ENCODE measurements around the gene F10. TPM values are rescaled to one million over a fixed set of nuclear protein-coding genes. Genes with fewer than 3 reads are reported as not detected.

Gene F10
- total and polyA plus RNA-seq, 5 donors: 29.8 to 44.9 (median 37.1) TPM

DNA sequence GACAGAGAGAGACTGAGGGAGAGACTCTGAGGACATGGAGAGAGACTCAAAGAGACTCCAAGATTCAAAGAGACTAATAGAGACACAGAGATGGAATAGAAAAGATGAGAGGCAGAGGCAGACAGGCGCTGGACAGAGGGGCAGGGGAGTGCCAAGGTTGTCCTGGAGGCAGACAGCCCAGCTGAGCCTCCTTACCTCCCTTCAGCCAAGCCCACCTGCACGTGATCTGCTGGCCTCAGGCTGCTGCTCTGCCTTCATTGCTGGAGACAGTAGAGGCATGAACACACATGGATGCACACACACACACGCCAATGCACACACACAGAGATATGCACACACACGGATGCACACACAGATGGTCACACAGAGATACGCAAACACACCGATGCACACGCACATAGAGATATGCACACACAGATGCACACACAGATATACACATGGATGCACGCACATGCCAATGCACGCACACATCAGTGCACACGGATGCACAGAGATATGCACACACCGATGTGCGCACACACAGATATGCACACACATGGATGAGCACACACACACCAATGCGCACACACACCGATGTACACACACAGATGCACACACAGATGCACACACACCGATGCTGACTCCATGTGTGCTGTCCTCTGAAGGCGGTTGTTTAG lies 3.3 kb upstream of the F10 start:
- no peak for ATAC-seq

DNA sequence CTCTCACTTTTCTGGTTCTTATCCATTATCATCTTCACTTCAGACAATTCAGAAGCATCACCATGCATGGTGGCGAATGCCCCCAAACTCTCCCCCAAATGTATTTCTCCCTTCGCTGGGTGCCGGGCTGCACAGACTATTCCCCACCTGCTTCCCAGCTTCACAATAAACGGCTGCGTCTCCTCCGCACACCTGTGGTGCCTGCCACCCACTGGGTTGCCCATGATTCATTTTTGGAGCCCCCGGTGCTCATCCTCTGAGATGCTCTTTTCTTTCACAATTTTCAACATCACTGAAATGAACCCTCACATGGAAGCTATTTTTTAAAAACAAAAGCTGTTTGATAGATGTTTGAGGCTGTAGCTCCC lies 2.8 kb upstream of the F10 start:
- H3K27ac ChIP-seq (ENCODE audit: low read length): no peak overlapping the region
- H3K4me3 ChIP-seq (ENCODE audit: low read length): no peak overlapping the region
- 92% methylated on average over 7 of the region's 7 CpGs for WGBS
- no peaks in the 10 kb centered on the region for H3K4me1 ChIP-seq (ENCODE audit: control insufficient read depth, insufficient read depth, low read length)
- no peaks in the 10 kb centered on the region for H3K9me3 ChIP-seq (ENCODE audit: control insufficient read depth, low read length)
- intact Hi-C loops (cut with DNase I): no loop called here
- DNase-seq: no peak
- H3K27me3 ChIP-seq (ENCODE audit: control insufficient read depth, insufficient read depth): no peaks in the 10 kb centered on the region
- no peak for ATAC-seq

More for the DNA sequence above, 3.3 kb upstream of the F10 start:
- Histone ChIP-seq H3K4me3 (ENCODE audit: low read length) (no peak overlapping the region), H3K4me1 (ENCODE audit: control insufficient read depth, insufficient read depth, low read length) (no peaks in the 10 kb centered on the region), H3K27me3 (ENCODE audit: control insufficient read depth, insufficient read depth) (no peaks in the 10 kb centered on the region), H3K27ac (ENCODE audit: low read length) (no peak overlapping the region), H3K9me3 (ENCODE audit: control insufficient read depth, low read length) (no peaks in the 10 kb centered on the region)
- intact Hi-C loops (cut with DNase I): no loop called here
- DNase-seq: no peak
- WGBS: 84% methylated on average over 16 of the region's 16 CpGs

DNA sequence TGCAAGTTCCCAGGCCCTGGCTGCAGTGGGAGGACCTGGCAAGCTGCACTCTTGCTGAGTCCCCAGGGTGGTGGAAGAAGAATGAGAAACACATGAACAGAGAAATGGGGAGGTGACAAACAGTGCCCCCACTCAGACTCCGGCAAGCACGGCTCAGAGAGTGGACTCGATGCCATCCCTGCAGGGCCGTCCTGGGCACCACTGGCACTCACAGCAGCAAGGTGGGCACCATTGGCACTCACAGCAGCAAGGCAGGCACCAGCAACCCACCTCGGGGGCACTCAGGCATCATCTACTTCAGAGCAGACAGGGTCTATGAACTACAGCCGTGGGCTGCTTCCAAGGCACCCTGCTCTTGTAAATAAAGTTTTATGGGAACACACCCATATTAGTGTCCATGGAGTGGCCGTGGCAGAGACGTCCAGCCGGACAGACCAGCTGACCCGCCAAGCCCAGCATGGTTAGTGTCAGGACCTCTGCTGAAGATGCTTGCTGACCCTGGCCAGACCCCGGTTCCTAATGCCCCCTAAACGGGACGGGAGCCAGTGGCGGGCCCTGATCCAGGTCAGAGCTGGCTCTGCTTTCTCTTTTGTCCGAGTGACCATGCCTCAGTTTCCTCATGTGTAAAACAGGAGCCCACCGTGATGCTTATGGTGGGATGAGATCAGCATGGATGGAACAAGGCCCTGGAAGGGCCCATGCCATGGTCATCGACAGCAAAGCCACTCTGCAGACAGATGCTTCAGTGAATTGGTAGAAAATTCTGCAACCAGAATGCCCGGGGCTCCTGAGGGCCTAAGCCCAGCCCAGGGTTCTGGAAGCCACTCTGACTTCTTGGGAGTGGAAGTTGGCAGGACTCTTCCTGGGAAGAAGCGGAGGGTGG lies 2.1 kb upstream of the F10 start:
- 85% methylated on average over 19 of the region's 19 CpGs for WGBS
- no peaks in the 10 kb centered on the region for H3K27me3 ChIP-seq (ENCODE audit: control insufficient read depth, insufficient read depth)
- ATAC-seq (no peak), DNase-seq (peak in 1 of 3 donors; percentile 33)
- no peaks in the 10 kb centered on the region for H3K9me3 ChIP-seq (ENCODE audit: control insufficient read depth, low read length)
- H3K4me1 ChIP-seq (ENCODE audit: control insufficient read depth, insufficient read depth, low read length): no peaks in the 10 kb centered on the region
- no peak overlapping the region for H3K27ac ChIP-seq (ENCODE audit: low read length)
- H3K4me3 ChIP-seq (ENCODE audit: low read length): no peak overlapping the region
- intact Hi-C loops (cut with DNase I): no loop called here

DNA sequence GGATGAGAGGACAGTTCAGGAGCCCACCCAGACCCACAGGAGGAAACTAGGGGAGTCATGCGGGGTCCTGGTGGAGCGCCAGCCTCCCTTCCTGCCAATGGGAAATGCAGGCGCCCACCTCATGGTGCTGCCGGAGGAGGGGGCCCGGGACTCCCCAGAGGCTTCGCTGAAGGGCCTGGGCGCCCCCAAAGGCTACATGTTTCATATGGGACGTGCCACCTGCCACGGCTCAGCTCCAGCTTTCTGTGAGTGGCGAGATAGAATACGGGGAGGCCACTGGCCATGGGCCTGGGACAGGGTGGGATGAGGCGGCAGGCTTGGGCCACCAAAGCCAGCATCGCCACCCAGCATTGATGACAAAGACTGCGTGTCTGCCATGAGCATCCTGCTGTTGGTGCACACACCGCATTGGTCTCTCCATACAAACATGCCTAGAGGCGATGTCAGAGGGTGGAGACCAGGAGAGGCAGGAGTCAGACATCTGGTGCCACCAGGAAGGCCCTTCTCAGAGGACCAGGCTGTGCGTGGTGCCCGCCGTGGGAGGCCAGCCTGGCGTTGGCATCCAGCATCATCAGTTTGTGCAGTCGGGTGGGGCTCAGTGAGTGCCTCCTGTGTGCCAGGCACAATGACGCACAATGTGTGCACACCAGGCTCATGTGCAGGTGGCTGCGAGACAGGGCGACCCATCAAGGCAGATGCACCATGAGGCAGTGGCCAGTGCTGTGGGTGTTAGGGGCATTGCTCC lies 1.2 kb upstream of the F10 start:
- H3K4me3 ChIP-seq (ENCODE audit: low read length): no peak overlapping the region
- no peak for DNase-seq
- no peaks in the 10 kb centered on the region for H3K9me3 ChIP-seq (ENCODE audit: control insufficient read depth, low read length)
- H3K27ac ChIP-seq (ENCODE audit: low read length): no peak overlapping the region
- no peaks in the 10 kb centered on the region for H3K4me1 ChIP-seq (ENCODE audit: control insufficient read depth, insufficient read depth, low read length)
- intact Hi-C loops (cut with DNase I): no loop called here
- WGBS: 93% methylated on average over 24 of the region's 24 CpGs
- H3K27me3 ChIP-seq (ENCODE audit: control insufficient read depth, insufficient read depth): no peaks in the 10 kb centered on the region
- ATAC-seq: no peak

DNA sequence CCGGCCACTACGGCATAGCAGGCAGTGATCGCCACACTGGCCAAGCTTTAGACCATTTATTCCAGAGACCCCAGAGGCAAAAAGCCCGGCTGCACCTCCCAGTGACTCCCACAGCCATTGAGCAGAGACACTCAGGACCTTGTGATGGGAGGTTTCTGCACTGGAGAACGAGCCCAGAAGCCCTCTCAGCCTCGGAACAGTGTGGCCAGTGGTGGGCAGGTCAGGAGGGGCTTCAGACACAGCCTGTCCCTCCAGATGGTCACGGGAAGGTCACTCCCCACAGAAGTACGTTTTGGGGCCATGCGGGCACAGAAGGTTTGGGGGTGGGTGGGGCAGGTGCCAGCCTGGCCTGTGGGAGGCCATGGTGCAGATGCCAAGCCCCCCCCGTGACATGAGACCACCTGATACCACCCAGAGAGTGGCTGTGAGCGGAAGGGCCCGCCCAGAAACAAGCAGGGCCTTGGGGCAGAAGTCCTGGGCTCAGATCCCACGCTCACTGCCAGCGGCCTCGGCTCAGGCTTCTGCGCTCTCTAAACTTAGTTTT lies 599 bp upstream of the F10 start:
- no peaks in the 10 kb centered on the region for H3K9me3 ChIP-seq (ENCODE audit: control insufficient read depth, low read length)
- H3K4me3 ChIP-seq (ENCODE audit: low read length): no peak overlapping the region
- H3K27ac ChIP-seq (ENCODE audit: low read length): peak overlapping the region; percentile 22
- WGBS: 69% methylated on average over 16 of the region's 16 CpGs
- H3K27me3 ChIP-seq (ENCODE audit: control insufficient read depth, insufficient read depth): no peaks in the 10 kb centered on the region
- intact Hi-C loops (cut with DNase I): no loop called here
- ATAC-seq: peak; percentile 7 to 28
- no peaks in the 10 kb centered on the region for H3K4me1 ChIP-seq (ENCODE audit: control insufficient read depth, insufficient read depth, low read length)
- peak in 1 of 3 donors; percentile 83 for DNase-seq

DNA sequence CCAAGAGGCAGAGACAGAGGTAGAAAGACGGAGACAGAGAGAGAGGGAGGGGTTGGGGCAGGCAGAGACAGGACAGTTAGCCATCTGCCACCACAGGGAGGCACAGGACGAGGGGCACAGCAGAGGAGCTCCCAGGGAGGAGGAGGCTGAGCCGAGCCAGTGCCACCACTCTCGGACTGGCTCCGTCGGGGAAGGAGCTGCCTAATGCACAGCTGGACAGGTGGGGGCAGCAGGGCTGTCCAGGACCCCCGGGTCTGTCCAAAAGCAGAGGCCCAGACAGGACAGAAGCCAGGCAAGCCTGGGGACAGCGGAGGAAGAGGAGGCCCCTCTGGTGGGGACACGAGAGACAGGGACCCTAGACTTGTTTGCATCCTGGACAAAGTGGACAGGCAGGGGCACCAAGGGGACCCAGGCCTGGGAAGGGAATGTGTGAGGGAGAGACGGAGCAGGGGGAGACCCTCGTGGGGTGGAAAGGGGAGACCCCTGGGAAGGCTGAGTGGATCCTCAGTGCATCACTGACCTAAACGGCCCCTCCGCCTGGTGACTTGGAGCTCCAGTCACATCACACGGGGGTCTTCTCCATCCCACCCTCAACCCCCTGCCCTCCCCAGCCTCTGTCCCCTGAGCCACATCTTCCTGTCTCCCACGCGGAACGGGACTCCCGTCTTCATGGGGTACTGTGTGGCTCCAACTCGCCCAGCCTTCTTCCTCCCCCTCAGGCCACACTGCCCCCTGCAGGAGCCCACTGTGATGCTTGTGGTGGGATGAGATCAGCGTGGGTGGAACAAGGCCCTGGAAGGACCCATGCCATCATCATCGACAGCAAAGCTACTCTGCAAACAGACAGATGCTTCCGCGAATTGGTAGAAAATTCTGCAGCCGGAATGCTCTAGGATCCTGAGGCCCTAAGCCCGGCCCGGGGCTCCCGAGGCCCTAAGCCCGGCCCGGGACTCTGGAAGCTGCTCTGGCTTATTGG lies 915 bp downstream of the F10 start:
- DNase-seq (no peak), ATAC-seq (peak in 1 of 2 donors; percentile 1)
- Histone ChIP-seq H3K27me3 (ENCODE audit: control insufficient read depth, insufficient read depth) (no peaks in the 10 kb centered on the region), H3K27ac (ENCODE audit: low read length) (peak overlapping the region; percentile 53), H3K4me1 (ENCODE audit: control insufficient read depth, insufficient read depth, low read length) (no peaks in the 10 kb centered on the region), H3K9me3 (ENCODE audit: control insufficient read depth, low read length) (no peaks in the 10 kb centered on the region), H3K4me3 (ENCODE audit: low read length) (peak overlapping the region; percentile 12)
- intact Hi-C loops (cut with DNase I): no loop called here
- 77% methylated on average over 29 of the region's 29 CpGs for WGBS

DNA sequence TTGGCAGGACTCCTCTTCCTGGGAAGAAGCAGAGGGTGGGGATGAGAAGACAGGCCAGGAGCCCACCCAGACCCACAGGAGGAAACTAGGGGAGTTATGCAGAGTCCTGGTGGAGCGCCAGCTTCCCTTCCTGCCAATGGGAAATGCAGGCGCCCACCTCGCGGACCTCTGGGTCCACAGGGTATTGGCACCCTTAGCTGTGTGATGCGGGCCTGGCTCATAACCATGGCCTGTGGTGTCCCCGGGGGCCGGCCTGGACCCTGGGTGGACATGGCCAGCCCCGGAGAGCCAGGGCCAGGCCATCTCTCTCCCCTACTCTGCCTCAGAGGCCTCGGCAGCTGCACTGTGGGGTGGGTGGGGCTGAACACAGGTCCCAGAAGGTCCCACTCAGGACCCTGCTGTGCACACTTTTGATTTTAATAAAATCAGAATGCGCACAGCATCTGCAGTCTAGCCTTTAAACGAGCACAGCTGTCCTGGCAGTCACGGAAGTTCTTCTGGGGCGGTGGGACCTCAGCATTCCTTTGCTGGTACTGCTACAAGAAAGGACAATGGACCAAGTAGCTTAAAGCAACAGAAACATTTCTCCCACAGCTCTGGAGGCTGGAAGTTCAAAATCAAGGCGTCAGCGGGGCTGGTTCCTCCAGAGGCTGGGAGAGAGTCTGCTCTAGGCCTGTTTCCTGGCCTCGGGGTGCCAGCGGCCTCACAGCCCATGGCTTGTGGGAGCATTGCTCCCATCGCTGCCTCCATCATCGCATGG lies 1.8 kb downstream of the F10 start:
- intact Hi-C loops (cut with DNase I): no loop called here
- H3K4me3 ChIP-seq (ENCODE audit: low read length): no peak overlapping the region
- no peaks in the 10 kb centered on the region for H3K9me3 ChIP-seq (ENCODE audit: control insufficient read depth, low read length)
- no peak for ATAC-seq
- DNase-seq: no peak
- no peaks in the 10 kb centered on the region for H3K27me3 ChIP-seq (ENCODE audit: control insufficient read depth, insufficient read depth)
- no peak overlapping the region for H3K27ac ChIP-seq (ENCODE audit: low read length)
- WGBS: 94% methylated on average over 19 of the region's 19 CpGs
- no peaks in the 10 kb centered on the region for H3K4me1 ChIP-seq (ENCODE audit: control insufficient read depth, insufficient read depth, low read length)

DNA sequence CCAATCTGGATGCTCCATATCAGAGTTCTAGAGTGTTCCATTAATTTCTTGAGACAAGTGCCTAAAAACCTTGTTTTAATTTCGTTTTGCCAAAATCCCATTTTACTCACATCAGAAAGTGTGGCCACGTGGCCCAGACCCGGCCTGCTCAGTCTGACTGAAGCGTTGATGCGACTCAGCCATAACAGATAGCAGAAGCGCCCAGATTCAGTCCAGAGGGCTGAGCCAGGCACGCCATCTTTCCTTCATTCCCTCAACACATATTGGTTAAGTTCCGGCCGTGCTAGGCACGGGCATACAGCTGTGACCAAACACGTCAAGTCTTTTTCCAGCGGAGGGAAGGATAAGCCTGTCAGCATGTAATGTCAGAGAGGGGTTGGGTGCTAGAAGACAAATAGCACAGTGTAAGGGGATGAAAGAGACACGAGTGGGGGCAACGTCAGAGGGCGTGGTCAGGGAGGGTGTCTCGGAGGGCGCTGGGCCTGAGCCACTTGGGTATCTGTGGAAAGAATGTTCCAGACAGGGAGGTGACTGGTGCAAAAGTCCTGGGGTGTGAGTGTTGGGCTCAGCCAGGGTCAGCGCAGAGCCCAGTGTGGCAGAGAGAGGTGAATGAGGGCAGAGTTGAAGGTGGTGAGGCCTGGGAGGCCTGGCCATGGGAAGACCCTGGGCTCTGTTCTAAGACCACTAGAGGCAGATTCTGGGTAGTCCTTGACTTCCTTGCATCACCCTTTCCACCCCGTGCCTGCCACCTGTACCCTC lies 3.1 kb downstream of the F10 start:
- no peak for DNase-seq
- no peaks in the 10 kb centered on the region for H3K9me3 ChIP-seq (ENCODE audit: control insufficient read depth, low read length)
- H3K4me1 ChIP-seq (ENCODE audit: control insufficient read depth, insufficient read depth, low read length): no peaks in the 10 kb centered on the region
- no peak overlapping the region for H3K27ac ChIP-seq (ENCODE audit: low read length)
- no peaks in the 10 kb centered on the region for H3K27me3 ChIP-seq (ENCODE audit: control insufficient read depth, insufficient read depth)
- intact Hi-C loops (cut with DNase I): no loop called here
- 82% methylated on average over 19 of the region's 19 CpGs for WGBS
- ATAC-seq: no peak
- H3K4me3 ChIP-seq (ENCODE audit: low read length): no peak overlapping the region
